MCF 10A (cell line): ENCODE results near the gene TPD52L1. TPM values are rescaled to one million over a fixed set of nuclear protein-coding genes. Genes with fewer than 3 reads are reported as not detected.

Experiments used
- BruUV-seq: library from RNA; stranded (reverse); fragments of 400-500 nt; replicated peaks from 2 replicates; lab custom pipeline; 2021; lab: Mats Ljungman, UMichigan
- CTCF ChIA-PET: fragments of 300-600 bp; sonication (Branson Sonifier 250); formaldehyde crosslinking; extraction: SDS; loops from one replicate; lab custom pipeline; 2021; ENCODE audit warnings: antibody characterized with exemption, inconsistent platforms; lab: Yijun Ruan, JAX
- POLR2A ChIA-PET: fragments of 300-600, 350-650 bp; sonication (Branson Sonifier 250); formaldehyde crosslinking; extraction: SDS; loops from one replicate; lab custom pipeline; 2020; ENCODE audit warnings: antibody characterized with exemption, inconsistent platforms; lab: Yijun Ruan, JAX
- DNase-seq: peaks from one replicate; pipeline ENCODE4 v3.0.0-alpha.2; 2018; ENCODE audit not compliant: unreplicated experiment
- H3K27ac Mint-ChIP-seq: one replicate; pipeline ENCODE4 v1.8.0; 2022; ENCODE audit warnings: mild to moderate bottlenecking, low read depth, mixed read lengths; ENCODE audit not compliant: unreplicated experiment
- H3K27me3 Mint-ChIP-seq: one replicate; pipeline ENCODE4 v1.8.0; 2022; ENCODE audit warnings: mixed read lengths; ENCODE audit not compliant: insufficient read depth, unreplicated experiment
- H3K36me3 Mint-ChIP-seq: one replicate; pipeline ENCODE4 v1.8.0; 2022; ENCODE audit warnings: mild to moderate bottlenecking, moderate library complexity, mixed read lengths; ENCODE audit not compliant: insufficient read depth, unreplicated experiment
- H3K4me1 Mint-ChIP-seq: one replicate; pipeline ENCODE4 v1.8.0; 2022; ENCODE audit warnings: mixed read lengths; ENCODE audit not compliant: insufficient read depth, unreplicated experiment
- H3K4me3 Mint-ChIP-seq: one replicate; pipeline ENCODE4 v1.8.0; 2022; ENCODE audit warnings: mild to moderate bottlenecking, moderate library complexity, mixed read lengths; ENCODE audit not compliant: unreplicated experiment
- H3K9me3 Mint-ChIP-seq: one replicate; pipeline ENCODE4 v1.8.0; 2022; ENCODE audit warnings: mixed read lengths; ENCODE audit not compliant: unreplicated experiment
- intact Hi-C: fragments of 100-400 bp; cut with micrococcal nuclease; formaldehyde crosslinking; loops from 2 replicates; pipeline ENCODE4 v1.14.1; 2022
- total RNA-seq: library from RNA; stranded (reverse); gene quantifications from 2 replicates; pipeline ENCODE4 v1.2.3, GENCODE V29; 2022
- TF ChIP-seq, protein P1 (sequence below): fragments of 200-600 bp; IDR thresholded peaks from one replicate; pipeline ENCODE4 v1.8.0; 2022; ENCODE audit warnings: antibody characterized with exemption, mild to moderate bottlenecking; ENCODE audit not compliant: unreplicated experiment

The TPD52L1 gene
- total RNA-seq, 1 experiment from 2014 or later = 69.5 TPM

DNA sequence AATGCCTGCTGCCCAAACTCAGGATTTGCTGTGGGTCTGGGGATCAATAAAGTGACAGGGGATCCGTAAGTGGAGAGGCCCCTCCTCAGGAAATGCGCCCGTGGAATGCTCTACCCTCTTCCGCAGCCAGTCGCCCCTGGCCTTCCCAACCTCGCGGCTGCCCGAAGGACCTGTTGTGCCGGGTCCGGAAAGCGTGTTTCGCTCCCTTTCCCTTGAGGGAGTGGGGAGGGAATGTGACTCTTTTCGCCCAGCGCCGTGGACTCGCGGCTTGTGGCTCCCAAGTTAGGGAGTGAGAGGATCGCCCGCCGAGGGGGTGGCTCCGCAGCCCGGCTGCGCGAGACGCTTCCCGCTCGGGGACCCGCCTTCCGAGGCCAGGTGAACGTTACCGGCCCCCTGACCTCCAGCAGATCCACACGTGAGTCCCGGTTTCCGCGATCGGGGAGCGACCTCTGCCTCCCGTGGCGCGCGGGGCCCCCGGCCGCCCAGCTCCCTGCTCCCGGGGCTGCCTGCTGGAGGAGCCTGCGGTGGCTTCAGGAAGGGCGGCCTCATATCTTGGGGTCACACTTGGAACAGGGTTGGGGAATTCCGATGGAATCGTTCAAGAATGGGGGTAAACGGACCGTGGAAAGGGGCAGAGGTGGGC lies 666 bp downstream of the TPD52L1 start:
- intact Hi-C loops = loop anchor here (1.0 to 5.0 kb wide), 2 partner anchors 147 to 613 kb away; partner anchors contain the start of gene HDDC2
- TF ChIP-seq, protein P1, sequence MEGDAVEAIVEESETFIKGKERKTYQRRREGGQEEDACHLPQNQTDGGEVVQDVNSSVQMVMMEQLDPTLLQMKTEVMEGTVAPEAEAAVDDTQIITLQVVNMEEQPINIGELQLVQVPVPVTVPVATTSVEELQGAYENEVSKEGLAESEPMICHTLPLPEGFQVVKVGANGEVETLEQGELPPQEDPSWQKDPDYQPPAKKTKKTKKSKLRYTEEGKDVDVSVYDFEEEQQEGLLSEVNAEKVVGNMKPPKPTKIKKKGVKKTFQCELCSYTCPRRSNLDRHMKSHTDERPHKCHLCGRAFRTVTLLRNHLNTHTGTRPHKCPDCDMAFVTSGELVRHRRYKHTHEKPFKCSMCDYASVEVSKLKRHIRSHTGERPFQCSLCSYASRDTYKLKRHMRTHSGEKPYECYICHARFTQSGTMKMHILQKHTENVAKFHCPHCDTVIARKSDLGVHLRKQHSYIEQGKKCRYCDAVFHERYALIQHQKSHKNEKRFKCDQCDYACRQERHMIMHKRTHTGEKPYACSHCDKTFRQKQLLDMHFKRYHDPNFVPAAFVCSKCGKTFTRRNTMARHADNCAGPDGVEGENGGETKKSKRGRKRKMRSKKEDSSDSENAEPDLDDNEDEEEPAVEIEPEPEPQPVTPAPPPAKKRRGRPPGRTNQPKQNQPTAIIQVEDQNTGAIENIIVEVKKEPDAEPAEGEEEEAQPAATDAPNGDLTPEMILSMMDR = no peak
- H3K36me3 Mint-ChIP-seq = peaks cover 6% of the 10 kb centered on the region
- H3K4me3 Mint-ChIP-seq = peak overlapping the region; percentile 83
- BruUV-seq = no TSS peak
- peak; percentile 41 for DNase-seq
- H3K4me1 Mint-ChIP-seq = peaks cover 17% of the 10 kb centered on the region
- peak overlapping the region; percentile 55 for H3K27ac Mint-ChIP-seq
- no peaks in the 10 kb centered on the region for H3K9me3 Mint-ChIP-seq
- no peaks in the 10 kb centered on the region for H3K27me3 Mint-ChIP-seq
- ChIA-PET POLR2A (interaction anchor here (0.8 to 3.3 kb wide), 16 partner anchors 10 to 147 kb away, joined by 3 to 20 read pairs (median 5); partner anchors contain the start of gene HDDC2), CTCF (interaction anchor here (0.7 to 4.5 kb wide), 40 partner anchors 9 to 930 kb away, joined by 3 to 70 read pairs (median 6); partner anchors contain the start of gene HDDC2)

DNA sequence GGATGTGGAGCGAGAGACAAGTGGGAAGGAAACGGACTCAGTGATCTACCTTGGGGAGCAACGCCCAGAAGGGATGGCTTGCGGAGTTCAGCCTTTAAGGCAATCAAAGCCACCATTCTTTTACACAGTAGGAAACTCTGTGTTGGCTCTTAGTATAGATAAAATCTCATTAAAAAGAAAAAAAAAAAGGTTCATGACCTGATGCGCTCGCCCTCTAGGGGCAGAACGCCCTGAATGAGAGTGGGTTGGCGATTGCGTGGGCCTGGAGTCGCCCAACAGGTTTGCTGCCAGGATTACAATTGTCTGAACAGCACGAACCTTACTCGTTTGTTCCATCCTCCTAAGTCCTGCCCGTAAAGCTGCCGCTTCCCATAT lies 1.2 kb downstream of the TPD52L1 start:
- ChIA-PET POLR2A (interaction anchor here (0.7 to 3.3 kb wide), 16 partner anchors 10 to 652 kb away, joined by 3 to 20 read pairs (median 4); partner anchors contain the start of gene HDDC2), CTCF (interaction anchor here (0.6 to 4.5 kb wide), 38 partner anchors 8 to 942 kb away, joined by 3 to 70 read pairs (median 4); partner anchors contain the start of gene HDDC2)
- TF ChIP-seq, protein P1 = peak; percentile 40
- peak overlapping the region; percentile 83 for H3K4me3 Mint-ChIP-seq
- H3K27me3 Mint-ChIP-seq = no peaks in the 10 kb centered on the region
- H3K4me1 Mint-ChIP-seq = peaks cover 16% of the 10 kb centered on the region
- intact Hi-C loops = loop anchor here (1.0 to 5.0 kb wide), 2 partner anchors 147 to 613 kb away; partner anchors contain the start of gene HDDC2
- H3K9me3 Mint-ChIP-seq = no peaks in the 10 kb centered on the region
- BruUV-seq = TSS peak; percentile 40
- H3K36me3 Mint-ChIP-seq = peaks cover 6% of the 10 kb centered on the region
- DNase-seq = peak; percentile 54
- H3K27ac Mint-ChIP-seq = peak overlapping the region; percentile 55

DNA sequence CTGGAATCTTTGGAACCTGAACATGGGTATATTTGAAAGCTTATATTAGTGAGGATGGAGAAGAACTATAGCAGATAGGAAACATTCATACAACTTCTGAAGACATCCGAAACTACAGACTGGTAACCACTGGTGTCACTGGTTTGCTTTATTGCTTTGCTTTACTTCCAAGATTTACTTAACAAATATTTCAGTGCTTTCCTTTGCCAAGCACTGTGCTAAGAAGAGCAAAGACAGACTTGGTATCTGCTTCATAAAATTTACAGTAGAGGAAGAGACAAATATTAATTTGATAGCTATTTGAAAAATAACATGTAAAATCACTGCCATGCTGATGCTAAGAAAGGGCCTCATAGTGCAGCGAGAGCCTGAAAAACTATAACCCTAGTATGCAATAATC lies 1.8 kb downstream of the TPD52L1 start:
- TF ChIP-seq, protein P1 = no peak
- peak overlapping the region; percentile 55 for H3K27ac Mint-ChIP-seq
- H3K9me3 Mint-ChIP-seq = no peaks in the 10 kb centered on the region
- CTCF ChIA-PET = interaction anchor here (0.6 to 4.5 kb wide), 39 partner anchors 7 to 941 kb away, joined by 3 to 70 read pairs (median 4); partner anchors contain the start of gene HDDC2
- no TSS peak for BruUV-seq
- POLR2A ChIA-PET = interaction anchor here (0.6 to 3.3 kb wide), 18 partner anchors 9 to 651 kb away, joined by 3 to 20 read pairs (median 4); partner anchors contain the start of gene HDDC2
- peaks cover 16% of the 10 kb centered on the region for H3K4me1 Mint-ChIP-seq
- H3K27me3 Mint-ChIP-seq = no peaks in the 10 kb centered on the region
- H3K36me3 Mint-ChIP-seq = peaks cover 6% of the 10 kb centered on the region
- intact Hi-C loops = no loop called here
- H3K4me3 Mint-ChIP-seq = peak overlapping the region; percentile 83
- no peak for DNase-seq

DNA sequence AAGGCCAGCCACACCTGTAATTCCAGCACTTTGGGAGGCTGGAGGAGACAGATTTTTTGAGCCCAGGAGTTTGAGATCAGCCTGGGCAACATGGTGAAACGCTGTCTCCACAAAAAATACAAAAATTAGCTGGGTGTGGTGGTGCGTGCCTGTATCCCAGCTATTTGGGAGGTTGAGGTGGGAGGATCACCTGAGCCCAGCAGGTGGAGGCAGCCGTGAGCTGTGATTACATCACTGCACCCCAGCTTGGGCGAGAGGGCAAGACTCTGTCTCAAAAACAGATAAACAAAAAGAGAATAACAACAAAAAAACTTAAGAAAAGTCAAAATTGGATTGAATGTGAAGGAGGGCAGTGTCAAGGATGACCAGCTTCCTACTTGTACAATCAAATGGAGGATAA lies 2.9 kb downstream of the TPD52L1 start:
- Mint-ChIP-seq H3K27me3 (no peaks in the 10 kb centered on the region), H3K4me3 (no peak overlapping the region), H3K9me3 (no peaks in the 10 kb centered on the region), H3K27ac (no peak overlapping the region), H3K4me1 (peaks cover 16% of the 10 kb centered on the region), H3K36me3 (peaks cover 6% of the 10 kb centered on the region)
- CTCF ChIA-PET = interaction anchor here (0.6 to 4.5 kb wide), 13 partner anchors 10 to 710 kb away, joined by 3 to 70 read pairs (median 4); partner anchors contain the start of gene HDDC2
- DNase-seq = no peak
- POLR2A ChIA-PET = interaction anchor here (0.8 to 1.5 kb wide), 6 partner anchors 13 to 145 kb away, joined by 3 to 7 read pairs (median 4); no protein-coding TSS in a partner anchor
- TF ChIP-seq, protein P1 = no peak
- BruUV-seq = no TSS peak
- intact Hi-C loops = no loop called here
